Lower leg skin (tissue), 4 donors: ENCODE results near the gene TOP2B. TPM values are rescaled to one million over a fixed set of nuclear protein-coding genes. Genes with fewer than 3 reads are reported as not detected.

ENCODE experiments used
- DNase-seq, 2 donors: peaks; one replicate each; pipeline ENCODE4 v3.0.0-alpha.2; 2019; ENCODE audit warnings: low spot score in 2 of 2
- H3K4me3 ChIP-seq: fragments of 200-600 bp; sonication (generic); 2 replicates; pipeline ENCODE4 v1.5.1; 2017; ENCODE audit warnings: mild to moderate bottlenecking, low read depth; ENCODE audit not compliant: poor library complexity, severe bottlenecking
- CTCF ChIP-seq, 3 donors: fragments of 450-650 bp; IDR thresholded peaks; one replicate each; pipeline ENCODE4 v1.5.1; 2016; ENCODE audit warnings: antibody characterized with exemption in 3 of 3, mild to moderate bottlenecking in 3 of 3, moderate library complexity in 2 of 3
- POLR2A ChIP-seq, 2 donors: fragments of 450-650 bp; IDR thresholded peaks; one replicate each; pipeline ENCODE4 v1.6.1; 2016 to 2017; ENCODE audit warnings: antibody characterized with exemption in 2 of 2, mild to moderate bottlenecking in 1 of 2, moderate library complexity in 1 of 2
- WGBS, 2 donors: methylation state at CpG; one replicate each; pipeline ENCODE4 v1.1.5; 2018; 5-methylcytosine and 5-hydroxymethylcytosine counted together
- intact Hi-C: fragments of 100-400 bp; cut with DNase I; formaldehyde crosslinking; loops from one replicate; pipeline ENCODE4 v1.15.0; 2023; ENCODE audit warnings: low total_unique reads
- total RNA-seq, 4 donors: library from RNA; depleted of rRNA; stranded (reverse); fragments of >200 nt; gene quantifications; one replicate each; pipeline ENCODE4 v1.1.0, GENCODE V29; 2016

The TOP2B gene
- total RNA-seq, 4 donors from 2014 or later, result 62.9 to 77.4 (median 65.4) TPM

DNA sequence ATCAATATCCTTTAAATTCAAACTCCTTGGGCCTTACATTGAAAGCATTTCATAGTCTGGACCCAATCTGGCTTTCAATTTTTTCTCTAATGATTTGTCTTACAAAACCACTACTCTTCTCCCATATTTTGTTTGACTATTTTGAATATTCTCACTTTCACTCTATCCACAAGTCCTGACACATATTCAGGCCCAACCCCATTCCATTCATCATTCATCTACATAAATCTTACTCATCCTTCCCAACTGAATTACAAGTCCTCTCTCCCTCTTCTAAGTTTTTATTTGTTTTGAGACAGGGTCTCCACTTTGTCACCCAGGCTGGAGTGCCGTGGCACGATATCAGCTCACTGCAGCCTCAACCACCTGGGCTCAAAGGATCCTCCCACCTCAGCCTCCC, 43.6 kb downstream of the TOP2B start:
- no peak overlapping the region for H3K4me3 ChIP-seq
- 90 to 100% methylated on average over 2 of the region's 2 CpGs for WGBS, 2 donors
- no peak for DNase-seq
- intact Hi-C loops, result no loop called here
- TF ChIP-seq CTCF (IDR thresholded peaks at IDR 0.05) (no peak), POLR2A (IDR thresholded peaks at IDR 0.05) (no peak)

GRCh38 chr3:25620493-25620892, 44.2 kb downstream of the TOP2B start:
- no peak overlapping the region for H3K4me3 ChIP-seq
- TF ChIP-seq POLR2A (IDR thresholded peaks at IDR 0.05) (no peak), CTCF (IDR thresholded peaks at IDR 0.05) (no peak)
- intact Hi-C loops, result no loop called here
- DNase-seq, result no peak
- 96 to 97% methylated on average over 5 of the region's 5 CpGs for whole genome bisulfite sequencing, 2 donors

- DNase-seq, result no peak
- intact Hi-C loops, result no loop called here
- no peak overlapping the region for H3K4me3 ChIP-seq
- TF ChIP-seq POLR2A (IDR thresholded peaks at IDR 0.05) (no peak), CTCF (IDR thresholded peaks at IDR 0.05) (no peak)
Measured at GRCh38 chr3:25619382-25619781, 45.3 kb downstream of the TOP2B start.

- no peak for TF ChIP-seq CTCF (IDR thresholded peaks at IDR 0.05)
- no peak for TF ChIP-seq POLR2A (IDR thresholded peaks at IDR 0.05)
- DNase-seq, result no peak
- intact Hi-C loops, result no loop called here
Measured at GRCh38 chr3:25618028-25618427, 46.7 kb downstream of the TOP2B start.

GRCh38 chr3:25611193-25611592, 53.5 kb downstream of the TOP2B start:
- 95 to 96% methylated on average over 5 of the region's 5 CpGs for WGBS, 2 donors
- DNase-seq, result no peak
- H3K4me3 ChIP-seq, result no peak overlapping the region
- intact Hi-C loops, result no loop called here
- TF ChIP-seq CTCF (IDR thresholded peaks at IDR 0.05), result no peak
- TF ChIP-seq POLR2A (IDR thresholded peaks at IDR 0.05), result no peak

More at GRCh38 chr3:25618028-25618427, 46.7 kb downstream of the TOP2B start:
- no peak overlapping the region for H3K4me3 ChIP-seq

GRCh38 chr3:25610779-25611178, 53.9 kb downstream of the TOP2B start:
- TF ChIP-seq POLR2A (IDR thresholded peaks at IDR 0.05) (no peak), CTCF (IDR thresholded peaks at IDR 0.05) (no peak)
- intact Hi-C loops, result no loop called here
- DNase-seq, result no peak
- no peak overlapping the region for H3K4me3 ChIP-seq
